GM12878 (cell line): ENCODE data around the gene TBC1D9B. TPM values are rescaled to one million over a fixed set of nuclear protein-coding genes. Genes with fewer than 3 reads are reported as not detected.

Experiments used
- ATAC-seq: fragments of 200-7000 bp; cut with Tn5 transposase; 3 replicates; pipeline ENCODE4 v1.9.1; 2020; ENCODE audit warnings: mild to moderate bottlenecking, moderate library complexity
- BruUV-seq: library from RNA; stranded (reverse); fragments of 400-500 nt; replicated peaks from 2 replicates; lab custom pipeline; 2021; lab: Mats Ljungman, UMichigan
- CTCF ChIA-PET: fragments of 300-600 bp; sonication (Branson Sonifier 250); formaldehyde crosslinking; extraction: SDS; loops from one replicate; lab custom pipeline; 2021; ENCODE audit warnings: inconsistent platforms; lab: Yijun Ruan, JAX
- POLR2A ChIA-PET: fragments of 350-600 bp; formaldehyde crosslinking; extraction: SDS; loops from one replicate; lab custom pipeline; 2021; ENCODE audit warnings: inconsistent platforms; lab: Charles Lee
- RAD21 ChIA-PET: fragments of 300-600 bp; sonication (Branson Sonifier 250); formaldehyde crosslinking; loops from one replicate; lab custom pipeline; 2023; ENCODE audit warnings: antibody characterized with exemption; ENCODE audit not compliant: unreplicated experiment; lab: Charles Lee
- SMC1A ChIA-PET: fragments of 300-600 bp; sonication (Branson Sonifier 250); formaldehyde crosslinking; loops from one replicate; lab custom pipeline; 2023; ENCODE audit not compliant: unreplicated experiment, uncharacterized antibody; lab: Charles Lee
- DNase-seq: peaks from one replicate; pipeline ENCODE4 v3.0.0-alpha.2; 2011; ENCODE audit warnings: low read depth, low spot score
- FAIRE-seq: peaks from 3 replicates; lab custom pipeline; 2011; peaks lifted over from hg19 to GRCh38; lab: Jason Lieb, UNC
- H2AFZ ChIP-seq: 2 replicates; pipeline ENCODE4 v1.6.0; 2011; ENCODE audit warnings: low read depth, low read length, control low read depth; ENCODE audit not compliant: control insufficient read depth
- H3K27ac ChIP-seq: 2 replicates; pipeline ENCODE4 v1.5.1; 2011; ENCODE audit warnings: control low read depth; ENCODE audit not compliant: control insufficient read depth, insufficient read depth
- H3K27me3 ChIP-seq, 2 experiments: replicated peaks in 1 of 2; 2 replicates each; pipeline versions ENCODE4 v1.6.0 to v1.6.1; 2011; ENCODE audit warnings: low read length in 1 of 2; ENCODE audit not compliant: control insufficient read depth in 2 of 2, insufficient read depth in 2 of 2
- H3K36me3 ChIP-seq, 2 experiments: 2 replicates each; pipeline ENCODE4 v1.5.1; 2011; ENCODE audit warnings: low read length in 1 of 2; ENCODE audit not compliant: control insufficient read depth in 2 of 2, insufficient read depth in 2 of 2
- H3K4me1 ChIP-seq: 2 replicates; pipeline ENCODE4 v1.6.1; 2011; ENCODE audit warnings: mild to moderate bottlenecking, low read length, moderate library complexity, mixed read lengths; ENCODE audit not compliant: control insufficient read depth, insufficient read depth
- H3K4me2 ChIP-seq: 2 replicates; pipeline ENCODE4 v1.6.0; 2011; ENCODE audit warnings: control low read depth; ENCODE audit not compliant: control insufficient read depth, insufficient read depth
- H3K4me3 ChIP-seq: fragments of 200-600 bp; sonication (generic); 2 replicates; pipeline ENCODE4 v1.5.1; 2016
- H3K79me2 ChIP-seq: 2 replicates; pipeline ENCODE4 v1.6.0; 2011; ENCODE audit warnings: low read length; ENCODE audit not compliant: control insufficient read depth, insufficient read depth
- H3K9ac ChIP-seq: 2 replicates; pipeline ENCODE4 v1.8.0; 2011; ENCODE audit warnings: low read length, control low read depth, mixed read lengths; ENCODE audit not compliant: control insufficient read depth, insufficient read depth
- H3K9me3 ChIP-seq: replicated peaks from 3 replicates; pipeline ENCODE4 v1.5.1; 2011; ENCODE audit warnings: mild to moderate bottlenecking, low read length; ENCODE audit not compliant: control insufficient read depth, insufficient read depth
- H4K20me1 ChIP-seq: 2 replicates; pipeline ENCODE4 v1.6.0; 2011; ENCODE audit not compliant: control insufficient read depth, insufficient read depth
- BACH1 ChIP-seq: fragments of 450-650 bp; IDR thresholded peaks from 2 replicates; pipeline ENCODE4 v1.6.1; 2017; ENCODE audit warnings: mild to moderate bottlenecking, borderline replicate concordance
- MEF2B ChIP-seq: fragments of 450-650 bp; IDR thresholded peaks from 2 replicates; pipeline ENCODE4 v1.6.1; 2018; ENCODE audit warnings: mild to moderate bottlenecking, moderate library complexity; ENCODE audit not compliant: partially characterized antibody, poor library complexity, severe bottlenecking
- PRDM15 ChIP-seq: fragments of 450-650 bp; formaldehyde crosslinking; IDR thresholded peaks from 2 replicates; pipeline ENCODE4 v1.4.0; 2020; ENCODE audit warnings: mild to moderate bottlenecking, moderate library complexity
- ZBTB4 ChIP-seq: fragments of 450-650 bp; formaldehyde crosslinking; IDR thresholded peaks from 2 replicates; pipeline ENCODE4 v1.4.0; 2022; ENCODE audit warnings: mild to moderate bottlenecking, moderate library complexity
- WGBS: methylation state at CpG from one replicate; pipeline ENCODE4 v1.1.6; 2016; ENCODE audit warnings: low lambda C conversion rate; ENCODE audit not compliant: insufficient replicate concordance, insufficient coverage; ENCODE audit errors: missing lambda C conversion rate; 5-methylcytosine and 5-hydroxymethylcytosine counted together
- in situ Hi-C: fragments of 300-500 bp; cut with MboI; formaldehyde crosslinking; loops from 9 replicates; pipeline ENCODE4 v1.14.3; 2018; ENCODE audit warnings: mixed read lengths
- intact Hi-C: fragments of 100-400 bp; cut with micrococcal nuclease; formaldehyde crosslinking; loops from one replicate; pipeline ENCODE4 v1.14.2; 2022; ENCODE audit not compliant: unreplicated experiment
- polyA plus RNA-seq, 11 experiments: library from polyadenylated mRNA; depleted of rRNA in 4 of 11; unstranded in 6 of 11; stranded (reverse) in 5 of 11; fragments of >200 nt; fragmentation: Nextera tagmentation in 4 of 11; fragmentation: Illumina TruSeq in 1 of 11; extraction: Ambion mirVana in 4 of 11; extraction: Trizol in 1 of 11; gene quantifications; 1 replicate in 1 of 11; 2 replicates in 10 of 11; pipeline versions ENCODE4 v1.2.1 to v1.2.3, GENCODE V29; 2011 to 2016; ENCODE audit warnings: inconsistent platforms in 2 of 11, missing spikeins in 2 of 11, low read depth in 1 of 11
- total RNA-seq, 4 experiments: library from RNA; depleted of rRNA in 3 of 4; stranded (reverse); fragments of >200 nt in 3 of 4; fragmentation: Illumina TruSeq in 1 of 4; extraction: Trizol in 1 of 4; gene quantifications; 2 replicates each; pipeline versions ENCODE4 v1.2.1 to v1.2.3, GENCODE V29; 2013 to 2021
- TF ChIP-seq, protein P1 (sequence below): fragments of 450-650 bp; IDR thresholded peaks from 2 replicates; pipeline ENCODE4 v1.6.1; 2017; ENCODE audit warnings: mild to moderate bottlenecking

The TBC1D9B gene
- total and polyA plus RNA-seq, 10 of the 15 experiments (the other 5 are each of a cell fraction or from before 2014, with no cell fraction given) = 4.0 to 74.2 (median 34.6) TPM

DNA sequence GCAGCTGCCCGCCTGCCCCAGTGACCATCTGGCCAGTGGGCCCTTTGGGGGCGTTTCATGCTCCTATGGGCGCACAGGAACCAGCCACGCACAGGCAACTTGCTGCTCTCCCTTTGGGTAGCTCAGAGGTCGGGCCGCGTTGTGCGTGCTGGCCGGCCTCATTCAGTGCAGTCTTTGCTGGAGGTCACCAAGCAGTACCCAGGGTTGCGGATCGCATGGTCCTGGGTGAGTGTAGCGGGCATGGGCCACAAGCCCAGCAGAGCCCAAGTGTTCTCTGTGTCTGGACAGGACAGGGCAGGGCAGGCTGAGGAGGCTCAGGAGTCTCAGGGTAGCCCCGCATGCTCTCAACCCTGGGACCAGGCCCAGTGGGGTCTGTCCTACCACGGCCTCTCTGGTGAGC is 39.2 kb downstream of the TBC1D9B start:
- CTCF ChIA-PET = interaction anchor here (1.2 kb wide), 1 partner anchor 66 kb away, joined by 4 read pairs; no protein-coding TSS in a partner anchor
- BruUV-seq = no TSS peak

More for the DNA sequence above, 39.2 kb downstream of the TBC1D9B start:
- intact Hi-C loops = no loop called here
- Histone ChIP-seq H3K9ac (no peak overlapping the region), H3K27me3 (no peaks in the 10 kb centered on the region), H3K27ac (no peak overlapping the region), H3K9me3 (no peaks in the 10 kb centered on the region), H2AFZ (no peak overlapping the region), H3K4me3 (no peak overlapping the region), H3K79me2 (no peaks in the 10 kb centered on the region), H4K20me1 (no peaks in the 10 kb centered on the region), H3K4me1 (no peaks in the 10 kb centered on the region), H3K4me2 (no peak overlapping the region), H3K36me3 (peaks cover 9 to 10% of the 10 kb centered on the region in 2 experiments)
- FAIRE-seq (no peak), DNase-seq (no peak), ATAC-seq (no peak)
- TF ChIP-seq, protein P1, sequence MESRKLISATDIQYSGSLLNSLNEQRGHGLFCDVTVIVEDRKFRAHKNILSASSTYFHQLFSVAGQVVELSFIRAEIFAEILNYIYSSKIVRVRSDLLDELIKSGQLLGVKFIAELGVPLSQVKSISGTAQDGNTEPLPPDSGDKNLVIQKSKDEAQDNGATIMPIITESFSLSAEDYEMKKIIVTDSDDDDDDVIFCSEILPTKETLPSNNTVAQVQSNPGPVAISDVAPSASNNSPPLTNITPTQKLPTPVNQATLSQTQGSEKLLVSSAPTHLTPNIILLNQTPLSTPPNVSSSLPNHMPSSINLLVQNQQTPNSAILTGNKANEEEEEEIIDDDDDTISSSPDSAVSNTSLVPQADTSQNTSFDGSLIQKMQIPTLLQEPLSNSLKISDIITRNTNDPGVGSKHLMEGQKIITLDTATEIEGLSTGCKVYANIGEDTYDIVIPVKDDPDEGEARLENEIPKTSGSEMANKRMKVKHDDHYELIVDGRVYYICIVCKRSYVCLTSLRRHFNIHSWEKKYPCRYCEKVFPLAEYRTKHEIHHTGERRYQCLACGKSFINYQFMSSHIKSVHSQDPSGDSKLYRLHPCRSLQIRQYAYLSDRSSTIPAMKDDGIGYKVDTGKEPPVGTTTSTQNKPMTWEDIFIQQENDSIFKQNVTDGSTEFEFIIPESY = no peak
- TF ChIP-seq PRDM15 (CRISPR knock-in tag) (no peak), MEF2B (no peak), ZBTB4 (no peak), BACH1 (no peak)
- in situ Hi-C loops = no loop called here
- SMC1A ChIA-PET = no interaction called here
- POLR2A ChIA-PET = no interaction called here
- WGBS = over 99% methylated on average over 14 of the region's 14 CpGs
- RAD21 ChIA-PET = no interaction called here
